GM19324 (cell line): ENCODE measurements around the gene VSTM2A.

Source experiments
- ATAC-seq: cut with Tn5 transposase; IDR thresholded peaks from one replicate; pipeline ENCODE4 v1.9.1; 2021; ENCODE audit warnings: mild to moderate bottlenecking, moderate library complexity; ENCODE audit not compliant: unreplicated experiment, low FRiP score

The VSTM2A gene

GRCh38 chr7:54596747-54597146 lies 54.6 kb downstream of the VSTM2A start:
- ATAC-seq, result peak; percentile 89

GRCh38 chr7:54615537-54615936 lies 73.4 kb downstream of the VSTM2A start:
- no peak for ATAC-seq
